ENCODE results near the gene ZBTB4.

- TF ChIP-seq CTCF (IDR thresholded peaks at IDR 0.05 in 2 of 3, conservative IDR thresholded peaks at IDR 0.05 in 1 of 3; ENCODE audit: borderline replicate concordance in 1 of 3, insufficient read depth in 1 of 3, low read depth in 2 of 3, low read length in 2 of 3) (no peak), EZH2 (IDR thresholded peaks at IDR 0.05) (no peak), POLR2A (IDR thresholded peaks at IDR 0.05; ENCODE audit: borderline replicate concordance, extremely low read depth, insufficient read depth, insufficient read length) (no peak), FOSL1 (IDR thresholded peaks at IDR 0.05; ENCODE audit: low read depth) (no peak), POLR2AphosphoS5 (IDR thresholded peaks at IDR 0.05; ENCODE audit: low read depth, low read length) (no peak), SRF (IDR thresholded peaks at IDR 0.05; ENCODE audit: low read depth) (no peak)
These were observed 34.5 kb upstream of the ZBTB4 start for GRCh38 chr17:7513850-7514419.

All from HCT116 (cell line).